ENCODE measurements around the gene ATXN1. TPM values are rescaled to one million over a fixed set of nuclear protein-coding genes. Genes with fewer than 3 reads are reported as not detected.

ATXN1 gene
- total and polyA plus RNA-seq, 2 donors from 2014 or later, result 4.2 to 58.2 TPM

DNA sequence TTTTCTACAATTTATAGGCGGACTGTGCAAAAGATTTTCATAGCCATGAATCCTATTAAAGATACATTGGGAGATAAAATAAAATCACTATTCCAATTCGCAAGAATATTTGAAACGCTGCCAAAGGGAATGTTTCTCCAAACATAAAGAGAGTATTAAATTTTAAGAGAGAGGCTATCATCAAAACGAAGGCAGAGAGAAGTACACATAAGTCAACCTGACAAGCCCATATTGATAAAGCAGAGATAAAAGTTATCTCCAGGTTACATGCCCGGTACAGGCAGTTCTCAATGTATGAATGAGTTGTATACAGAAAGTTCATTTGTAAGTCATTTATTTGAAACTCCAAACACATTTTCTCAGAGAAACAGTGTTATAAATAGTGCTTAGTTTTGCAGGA lies 193.1 kb downstream of the ATXN1 start:
- TF ChIP-seq, protein P1, sequence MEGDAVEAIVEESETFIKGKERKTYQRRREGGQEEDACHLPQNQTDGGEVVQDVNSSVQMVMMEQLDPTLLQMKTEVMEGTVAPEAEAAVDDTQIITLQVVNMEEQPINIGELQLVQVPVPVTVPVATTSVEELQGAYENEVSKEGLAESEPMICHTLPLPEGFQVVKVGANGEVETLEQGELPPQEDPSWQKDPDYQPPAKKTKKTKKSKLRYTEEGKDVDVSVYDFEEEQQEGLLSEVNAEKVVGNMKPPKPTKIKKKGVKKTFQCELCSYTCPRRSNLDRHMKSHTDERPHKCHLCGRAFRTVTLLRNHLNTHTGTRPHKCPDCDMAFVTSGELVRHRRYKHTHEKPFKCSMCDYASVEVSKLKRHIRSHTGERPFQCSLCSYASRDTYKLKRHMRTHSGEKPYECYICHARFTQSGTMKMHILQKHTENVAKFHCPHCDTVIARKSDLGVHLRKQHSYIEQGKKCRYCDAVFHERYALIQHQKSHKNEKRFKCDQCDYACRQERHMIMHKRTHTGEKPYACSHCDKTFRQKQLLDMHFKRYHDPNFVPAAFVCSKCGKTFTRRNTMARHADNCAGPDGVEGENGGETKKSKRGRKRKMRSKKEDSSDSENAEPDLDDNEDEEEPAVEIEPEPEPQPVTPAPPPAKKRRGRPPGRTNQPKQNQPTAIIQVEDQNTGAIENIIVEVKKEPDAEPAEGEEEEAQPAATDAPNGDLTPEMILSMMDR (IDR thresholded peaks at IDR 0.05; ENCODE audit: borderline replicate concordance, extremely low read depth, insufficient read depth), result no peak
- no peak overlapping the region for H3K27ac ChIP-seq (ENCODE audit: low read depth in 2 of 2, low read length in 2 of 2)
- no peak overlapping the region for H3K9ac ChIP-seq (ENCODE audit: low read length in 3 of 3)
- no peaks in the 10 kb centered on the region for H3K36me3 ChIP-seq (ENCODE audit: control insufficient read depth in 2 of 3, insufficient read depth in 3 of 3, low read length in 3 of 3)
- FAIRE-seq (no peak), DNase-seq (no peak)
- no peaks in the 10 kb centered on the region for H3K27me3 ChIP-seq (ENCODE audit: control insufficient read depth, insufficient read depth, low read length)
- intact Hi-C loops (cut with DNase I), result no loop called here
- no peaks in the 10 kb centered on the region for H3K9me3 ChIP-seq (ENCODE audit: control insufficient read depth in 2 of 3, insufficient read depth in 1 of 3, low read length in 3 of 3)
- no peak overlapping the region for H3K4me3 ChIP-seq (ENCODE audit: low read length in 3 of 3)
- peaks cover 0 to 2% (median 0%) of the 10 kb centered on the region in 3 donors for H3K4me1 ChIP-seq (ENCODE audit: control insufficient read depth in 2 of 3, insufficient read depth in 2 of 3, low read depth in 1 of 3, low read length in 3 of 3)

DNA sequence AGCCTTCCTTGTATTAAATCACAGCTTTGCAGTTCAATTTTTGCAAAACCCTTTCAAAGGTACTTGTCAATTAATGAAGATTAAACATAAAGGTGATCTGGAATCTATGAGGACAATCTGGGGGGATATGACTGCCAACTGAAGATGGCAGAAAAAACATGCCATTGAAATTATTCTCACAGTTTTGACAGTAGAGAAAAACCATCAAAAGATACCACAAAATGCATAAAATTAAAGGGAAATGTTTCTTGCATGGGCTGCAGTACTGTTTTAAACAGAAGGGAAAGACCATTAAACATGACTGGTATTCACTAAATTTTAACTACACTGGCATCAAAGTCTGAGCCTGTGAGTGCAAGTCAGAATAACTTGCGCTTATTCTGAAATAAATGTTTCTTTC lies 194.2 kb downstream of the ATXN1 start:
- FAIRE-seq, result no peak
- Histone ChIP-seq H3K9me3 (ENCODE audit: control insufficient read depth in 2 of 3, insufficient read depth in 1 of 3, low read length in 3 of 3) (no peaks in the 10 kb centered on the region), H3K4me3 (ENCODE audit: low read length in 3 of 3) (no peak overlapping the region), H3K9ac (ENCODE audit: low read length in 3 of 3) (no peak overlapping the region), H3K27me3 (ENCODE audit: control insufficient read depth, insufficient read depth, low read length) (no peaks in the 10 kb centered on the region), H3K4me1 (ENCODE audit: control insufficient read depth in 2 of 3, insufficient read depth in 2 of 3, low read depth in 1 of 3, low read length in 3 of 3) (no peaks in the 10 kb centered on the region), H3K36me3 (ENCODE audit: control insufficient read depth in 2 of 3, insufficient read depth in 3 of 3, low read length in 3 of 3) (no peaks in the 10 kb centered on the region), H3K27ac (ENCODE audit: low read depth in 2 of 2, low read length in 2 of 2) (no peak overlapping the region)
- no peak for DNase-seq
- intact Hi-C loops (cut with DNase I), result no loop called here
- TF ChIP-seq, protein P1 (IDR thresholded peaks at IDR 0.05; ENCODE audit: borderline replicate concordance, extremely low read depth, insufficient read depth), result no peak

- no peak overlapping the region for H3K4me3 ChIP-seq (ENCODE audit: low read length in 3 of 3)
- TF ChIP-seq, protein P1 (IDR thresholded peaks at IDR 0.05; ENCODE audit: borderline replicate concordance, extremely low read depth, insufficient read depth), result no peak
- no peaks in the 10 kb centered on the region for H3K36me3 ChIP-seq (ENCODE audit: control insufficient read depth in 2 of 3, insufficient read depth in 3 of 3, low read length in 3 of 3)
- FAIRE-seq (no peak), DNase-seq (no peak)
- no peak overlapping the region for H3K27ac ChIP-seq (ENCODE audit: low read depth in 2 of 2, low read length in 2 of 2)
- H3K9ac ChIP-seq (ENCODE audit: low read length in 3 of 3), result no peak overlapping the region
- H3K4me1 ChIP-seq (ENCODE audit: control insufficient read depth in 2 of 3, insufficient read depth in 2 of 3, low read depth in 1 of 3, low read length in 3 of 3), result no peaks in the 10 kb centered on the region
- no peaks in the 10 kb centered on the region for H3K27me3 ChIP-seq (ENCODE audit: control insufficient read depth, insufficient read depth, low read length)
- intact Hi-C loops (cut with DNase I), result no loop called here
- H3K9me3 ChIP-seq (ENCODE audit: control insufficient read depth in 2 of 3, insufficient read depth in 1 of 3, low read length in 3 of 3), result no peaks in the 10 kb centered on the region
Measured at GRCh38 chr6:16564436-16564835, 196.8 kb downstream of the ATXN1 start.

- intact Hi-C loops (cut with DNase I), result no loop called here
- FAIRE-seq, result no peak
- H3K36me3 ChIP-seq (ENCODE audit: control insufficient read depth in 2 of 3, insufficient read depth in 3 of 3, low read length in 3 of 3), result no peaks in the 10 kb centered on the region
Measured at GRCh38 chr6:16563628-16564240, 197.5 kb downstream of the ATXN1 start.

More at GRCh38 chr6:16563628-16564240, 197.5 kb downstream of the ATXN1 start:
- no peak for DNase-seq
- no peaks in the 10 kb centered on the region for H3K4me1 ChIP-seq (ENCODE audit: control insufficient read depth in 2 of 3, insufficient read depth in 2 of 3, low read depth in 1 of 3, low read length in 3 of 3)
- TF ChIP-seq, protein P1 (IDR thresholded peaks at IDR 0.05; ENCODE audit: borderline replicate concordance, extremely low read depth, insufficient read depth), result no peak
- no peak overlapping the region for H3K4me3 ChIP-seq (ENCODE audit: low read length in 3 of 3)
- H3K27me3 ChIP-seq (ENCODE audit: control insufficient read depth, insufficient read depth, low read length), result no peaks in the 10 kb centered on the region
- H3K9ac ChIP-seq (ENCODE audit: low read length in 3 of 3), result no peak overlapping the region
- no peaks in the 10 kb centered on the region for H3K9me3 ChIP-seq (ENCODE audit: control insufficient read depth in 2 of 3, insufficient read depth in 1 of 3, low read length in 3 of 3)
- H3K27ac ChIP-seq (ENCODE audit: low read depth in 2 of 2, low read length in 2 of 2), result no peak overlapping the region
